Erythroblast (primary cell): ENCODE measurements around the gene CEBPB.

ENCODE experiments used
- GATA1 ChIP-seq: IDR thresholded peaks from 2 replicates; pipeline ENCODE4 v1.6.1; 2011; ENCODE audit warnings: low read depth, mild to moderate bottlenecking, control low read depth, low read length, moderate library complexity
- POLR2A ChIP-seq: IDR thresholded peaks from 2 replicates; pipeline ENCODE4 v1.6.1; 2011; ENCODE audit warnings: mild to moderate bottlenecking, low read length

- TF ChIP-seq POLR2A (no peak), GATA1 (no peak)
These were observed 36.9 kb downstream of the CEBPB start for GRCh38 chr20:50227506-50227905.
